Calu3 (cell line): ENCODE results near the gene PTPRN2. TPM values are rescaled to one million over a fixed set of nuclear protein-coding genes. Genes with fewer than 3 reads are reported as not detected.
"Not testable (repeated sequence)": the region's sequence is repeated elsewhere in the genome, so short reads cannot be mapped to it uniquely, and the experiment has no call there.

Source experiments
- BruUV-seq: library from RNA; stranded (reverse); fragments of 400-500 nt; replicated peaks from 2 replicates; lab custom pipeline; 2021; lab: Mats Ljungman, UMichigan
- CTCF ChIA-PET: fragments of 300-600 bp; sonication (Branson Sonifier 250); formaldehyde crosslinking; loops from one replicate; lab custom pipeline; 2022; ENCODE audit warnings: antibody characterized with exemption; lab: Charles Lee
- DNase-seq: peaks from one replicate; pipeline ENCODE4 v3.0.0; 2022
- H3K27ac Mint-ChIP-seq: one replicate; pipeline ENCODE4 v1.8.0; 2022; ENCODE audit warnings: mixed read lengths; ENCODE audit not compliant: unreplicated experiment
- H3K27me3 Mint-ChIP-seq: one replicate; pipeline ENCODE4 v1.8.0; 2022; ENCODE audit warnings: mixed read lengths; ENCODE audit not compliant: unreplicated experiment
- H3K36me3 Mint-ChIP-seq: one replicate; pipeline ENCODE4 v1.8.0; 2022; ENCODE audit warnings: mild to moderate bottlenecking, moderate library complexity, mixed read lengths; ENCODE audit not compliant: insufficient read depth, unreplicated experiment
- H3K4me1 Mint-ChIP-seq: one replicate; pipeline ENCODE4 v1.8.0; 2022; ENCODE audit warnings: mild to moderate bottlenecking, low read depth, mixed read lengths; ENCODE audit not compliant: unreplicated experiment
- H3K4me3 Mint-ChIP-seq: one replicate; pipeline ENCODE4 v1.8.0; 2022; ENCODE audit warnings: mild to moderate bottlenecking, low read depth, moderate library complexity, mixed read lengths; ENCODE audit not compliant: unreplicated experiment
- H3K9me3 Mint-ChIP-seq: one replicate; pipeline ENCODE4 v1.8.0; 2022; ENCODE audit warnings: low read depth, mixed read lengths; ENCODE audit not compliant: unreplicated experiment
- CTCF ChIP-seq: fragments of 200-600 bp; IDR thresholded peaks from one replicate; pipeline ENCODE4 v1.8.0; 2022; ENCODE audit warnings: antibody characterized with exemption; ENCODE audit not compliant: unreplicated experiment
- intact Hi-C: fragments of 100-400 bp; cut with micrococcal nuclease; formaldehyde crosslinking; loops from one replicate; pipeline ENCODE4 v1.10.0; 2022; ENCODE audit not compliant: unreplicated experiment
- total RNA-seq: library from RNA; stranded (reverse); gene quantifications from 2 replicates; pipeline ENCODE4 v1.2.3, GENCODE V29; 2022

PTPRN2 gene
- total RNA-seq, 1 experiment from 2014 or later = 2.0 TPM

GRCh38 chr7:158408318-158408920, 179.2 kb downstream of the PTPRN2 start:
- intact Hi-C loops = no loop called here
- Mint-ChIP-seq H3K27ac (no peak overlapping the region), H3K4me1 (no peaks in the 10 kb centered on the region), H3K4me3 (no peak overlapping the region), H3K9me3 (no peaks in the 10 kb centered on the region), H3K36me3 (peaks cover 5% of the 10 kb centered on the region), H3K27me3 (no peaks in the 10 kb centered on the region)
- CTCF ChIA-PET = no interaction called here
- BruUV-seq = no TSS peak
- DNase-seq = no peak
- peak; percentile 2 for TF ChIP-seq CTCF

- H3K36me3 Mint-ChIP-seq = peaks cover 2% of the 10 kb centered on the region
- no peak overlapping the region for H3K4me3 Mint-ChIP-seq
- H3K27ac Mint-ChIP-seq = no peak overlapping the region
- BruUV-seq = no TSS peak
- DNase-seq = no peak
- no peaks in the 10 kb centered on the region for H3K27me3 Mint-ChIP-seq
- peak; percentile 23 for TF ChIP-seq CTCF
- no peaks in the 10 kb centered on the region for H3K9me3 Mint-ChIP-seq
- H3K4me1 Mint-ChIP-seq = no peaks in the 10 kb centered on the region
- intact Hi-C loops = no loop called here
- CTCF ChIA-PET = no interaction called here
These were observed 179.9 kb downstream of the PTPRN2 start for GRCh38 chr7:158407581-158408317.

- Mint-ChIP-seq H3K4me1 (no peaks in the 10 kb centered on the region), H3K4me3 (no peak overlapping the region), H3K36me3 (no peaks in the 10 kb centered on the region), H3K27me3 (no peaks in the 10 kb centered on the region), H3K27ac (no peak overlapping the region), H3K9me3 (no peaks in the 10 kb centered on the region)
- no peak for TF ChIP-seq CTCF
- DNase-seq = no peak
- CTCF ChIA-PET = no interaction called here
- intact Hi-C loops = no loop called here
- no TSS peak for BruUV-seq
These were observed 180.8 kb downstream of the PTPRN2 start for GRCh38 chr7:158406801-158407200.

GRCh38 chr7:158406364-158406763, 181.3 kb downstream of the PTPRN2 start:
- no peak overlapping the region for H3K27ac Mint-ChIP-seq
- H3K9me3 Mint-ChIP-seq = no peaks in the 10 kb centered on the region
- H3K4me1 Mint-ChIP-seq = no peaks in the 10 kb centered on the region
- no peak for TF ChIP-seq CTCF
- no TSS peak for BruUV-seq
- intact Hi-C loops = no loop called here
- H3K36me3 Mint-ChIP-seq = no peaks in the 10 kb centered on the region
- CTCF ChIA-PET = no interaction called here
- H3K4me3 Mint-ChIP-seq = no peak overlapping the region
- H3K27me3 Mint-ChIP-seq = no peaks in the 10 kb centered on the region
- DNase-seq = no peak

- H3K9me3 Mint-ChIP-seq, H3K27me3 Mint-ChIP-seq, H3K36me3 Mint-ChIP-seq, H3K4me1 Mint-ChIP-seq, DNase-seq, H3K4me3 Mint-ChIP-seq, BruUV-seq, H3K27ac Mint-ChIP-seq, intact Hi-C loops: not testable (repeated sequence)
- CTCF ChIA-PET = interaction anchor here (0.6 kb wide), 1 partner anchor 94 kb away, joined by 6 read pairs; no protein-coding TSS in a partner anchor
These were observed 181.9 kb downstream of the PTPRN2 start for GRCh38 chr7:158405771-158406170.
